HAP-1 (cell line): ENCODE measurements around the gene CYTH1.

Source experiments
- DNase-seq, 2 experiments: peaks; one replicate each; pipeline ENCODE4 v3.0.0-alpha.2; 2016 to 2020; ENCODE audit warnings: low spot score in 2 of 2
- H3K27me3 ChIP-seq: fragments of 250-450 bp; sonication (Bioruptor Pico); 2 replicates; pipeline ENCODE4 v1.5.1; 2020; ENCODE audit warnings: low read depth, mild to moderate bottlenecking, moderate library complexity
- H3K36me3 ChIP-seq: fragments of 250-450 bp; sonication (Bioruptor Pico); replicated peaks from 2 replicates; pipeline ENCODE4 v1.5.1; 2020; ENCODE audit warnings: mild to moderate bottlenecking
- H3K4me1 ChIP-seq: fragments of 250-450 bp; sonication (Bioruptor Pico); 2 replicates; pipeline ENCODE4 v1.5.1; 2020; ENCODE audit warnings: mild to moderate bottlenecking
- H3K4me3 ChIP-seq: fragments of 250-450 bp; sonication (Bioruptor Pico); 2 replicates; pipeline ENCODE4 v1.5.1; 2020; ENCODE audit warnings: mild to moderate bottlenecking, moderate library complexity
- H3K9me3 ChIP-seq: fragments of 250-450 bp; sonication (Bioruptor Pico); 2 replicates; pipeline ENCODE4 v1.5.1; 2020; ENCODE audit warnings: mild to moderate bottlenecking, moderate library complexity
- in situ Hi-C: fragments of 300-500 bp; cut with MboI; formaldehyde crosslinking; loops from 3 replicates; pipeline ENCODE4 v1.14.3; 2020; ENCODE audit warnings: low sequenced_read_pairs, inconsistent platforms, mixed read lengths

CYTH1 gene

DNA sequence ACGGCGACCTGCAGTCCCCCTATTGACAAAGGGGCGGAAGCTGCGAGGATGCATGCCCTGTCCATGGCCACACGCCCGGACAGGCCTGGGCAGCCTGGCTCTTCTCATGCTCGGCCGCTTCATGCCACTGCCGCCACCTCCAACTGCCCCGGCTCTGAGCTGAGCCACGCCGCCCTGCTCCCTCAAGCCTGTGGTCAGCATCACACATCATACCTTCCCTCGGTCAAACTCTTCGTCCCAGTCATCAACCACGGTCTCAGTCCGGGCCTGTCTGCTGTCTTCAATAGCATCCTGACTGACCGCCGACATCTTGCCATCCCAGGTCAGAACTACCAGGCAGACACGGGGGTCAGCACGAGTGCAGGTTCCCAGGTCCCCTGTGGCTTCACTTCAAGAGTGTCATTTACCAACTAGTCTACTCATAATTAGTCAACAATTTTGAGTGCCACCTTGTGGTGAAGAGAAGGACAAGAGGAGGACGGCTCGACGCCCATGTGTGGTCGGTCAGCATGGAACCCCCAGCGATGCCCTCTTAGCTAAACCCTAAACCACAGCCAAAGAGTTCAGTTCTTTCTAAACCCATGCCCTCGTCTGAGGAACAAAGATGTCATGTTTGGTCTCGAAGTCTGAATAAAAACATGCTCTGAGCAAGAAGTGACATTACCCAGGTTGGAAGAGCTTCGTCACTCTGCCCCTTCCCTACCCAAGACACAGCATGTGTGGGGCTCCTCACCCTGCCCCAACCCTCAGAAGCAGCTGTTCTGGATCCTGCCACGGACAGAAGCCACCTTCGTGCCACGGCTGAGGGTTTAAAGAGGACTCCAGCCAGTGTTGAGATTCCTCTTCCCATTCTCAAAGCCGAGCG is 16.9 kb upstream of the CYTH1 start:
- DNase-seq = no peak
- H3K36me3 ChIP-seq = peaks cover 65% of the 10 kb centered on the region
- no peaks in the 10 kb centered on the region for H3K4me1 ChIP-seq
- in situ Hi-C loops = no loop called here
- no peak overlapping the region for H3K4me3 ChIP-seq
- no peaks in the 10 kb centered on the region for H3K9me3 ChIP-seq
- no peaks in the 10 kb centered on the region for H3K27me3 ChIP-seq

GRCh38 chr17:78797691-78798585 is 15.9 kb upstream of the CYTH1 start:
- Histone ChIP-seq H3K36me3 (peaks cover 58% of the 10 kb centered on the region), H3K4me3 (no peak overlapping the region), H3K27me3 (no peaks in the 10 kb centered on the region), H3K4me1 (no peaks in the 10 kb centered on the region), H3K9me3 (no peaks in the 10 kb centered on the region)
- DNase-seq = no peak
- in situ Hi-C loops = no loop called here

DNA sequence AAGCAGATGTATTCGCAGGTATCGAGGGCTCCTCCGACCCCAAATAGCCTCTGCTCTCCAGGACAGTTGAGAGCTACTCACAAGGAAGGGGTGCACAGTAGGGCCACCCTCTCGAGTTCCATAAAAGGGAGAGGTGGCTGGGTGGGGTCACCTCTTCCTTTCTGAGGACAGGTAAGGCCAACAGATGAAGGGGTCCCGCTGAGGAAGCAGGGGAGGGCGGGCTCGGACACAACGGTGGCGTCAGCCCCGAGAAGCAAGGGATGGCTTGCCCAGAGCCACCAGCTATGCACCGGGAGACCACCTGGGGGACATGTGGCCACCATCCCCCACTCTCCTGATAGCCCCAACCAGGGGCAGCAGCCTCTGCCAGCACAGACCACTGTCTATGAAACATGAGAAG is 15.1 kb upstream of the CYTH1 start:
- H3K4me3 ChIP-seq = no peak overlapping the region
- in situ Hi-C loops = no loop called here
- H3K4me1 ChIP-seq = no peaks in the 10 kb centered on the region
- H3K9me3 ChIP-seq = no peaks in the 10 kb centered on the region
- H3K36me3 ChIP-seq = peaks cover 53% of the 10 kb centered on the region
- H3K27me3 ChIP-seq = no peaks in the 10 kb centered on the region
- no peak for DNase-seq

DNA sequence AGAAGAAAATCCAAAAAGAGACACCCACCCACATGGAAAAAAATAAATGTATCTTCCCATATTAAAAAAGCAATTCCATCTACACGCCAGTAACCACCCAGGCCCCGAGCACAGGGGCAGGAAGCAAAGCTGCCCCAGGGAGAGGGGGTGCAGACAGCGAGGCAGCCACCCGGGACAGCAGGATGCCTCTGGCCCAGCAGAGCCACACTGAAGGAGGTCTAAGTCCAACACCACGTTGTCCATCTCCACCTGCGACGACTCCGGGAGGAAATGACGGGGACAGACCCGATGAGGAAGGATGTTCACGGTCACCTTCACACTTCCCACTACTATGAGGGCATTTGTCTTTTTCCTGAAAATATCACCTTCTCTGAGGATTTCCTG is 14.4 kb upstream of the CYTH1 start:
- Histone ChIP-seq H3K4me1 (no peaks in the 10 kb centered on the region), H3K27me3 (no peaks in the 10 kb centered on the region), H3K9me3 (no peaks in the 10 kb centered on the region), H3K4me3 (no peak overlapping the region), H3K36me3 (peaks cover 53% of the 10 kb centered on the region)
- no peak for DNase-seq
- in situ Hi-C loops = no loop called here

DNA sequence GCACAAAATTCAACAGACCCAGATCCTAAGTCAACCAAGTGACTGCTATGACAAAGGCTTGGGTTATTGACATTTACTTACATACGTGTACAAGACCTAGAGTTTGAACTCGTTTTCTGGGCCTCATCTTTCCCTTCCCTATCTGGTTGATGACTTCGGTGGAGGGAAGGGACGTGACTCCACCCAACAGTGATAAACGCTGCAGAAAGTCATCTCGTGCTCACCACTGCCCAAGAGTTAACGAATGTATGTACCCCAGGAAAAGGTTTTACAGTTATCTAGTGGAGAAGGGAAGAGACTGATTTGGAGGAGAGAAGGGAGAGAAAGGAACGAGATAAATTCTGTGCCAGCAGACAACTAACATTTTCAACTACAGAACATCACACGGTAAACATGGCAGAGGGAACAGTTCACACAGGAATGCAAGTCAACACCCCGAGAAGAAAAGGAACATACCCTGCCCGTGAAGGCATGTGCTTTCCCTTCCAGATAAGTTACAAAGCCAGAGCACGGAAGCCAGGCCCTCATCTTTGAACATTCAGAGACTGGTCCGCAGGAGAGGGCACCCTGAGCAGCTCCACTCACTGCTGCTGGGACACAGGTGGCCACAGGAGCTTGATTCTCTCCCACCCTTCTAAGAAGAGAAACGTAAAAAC is 13.9 kb upstream of the CYTH1 start:
- in situ Hi-C loops = no loop called here
- no peaks in the 10 kb centered on the region for H3K27me3 ChIP-seq
- H3K36me3 ChIP-seq = peaks cover 53% of the 10 kb centered on the region
- DNase-seq = no peak
- H3K4me1 ChIP-seq = no peaks in the 10 kb centered on the region
- H3K4me3 ChIP-seq = no peak overlapping the region
- no peaks in the 10 kb centered on the region for H3K9me3 ChIP-seq

DNA sequence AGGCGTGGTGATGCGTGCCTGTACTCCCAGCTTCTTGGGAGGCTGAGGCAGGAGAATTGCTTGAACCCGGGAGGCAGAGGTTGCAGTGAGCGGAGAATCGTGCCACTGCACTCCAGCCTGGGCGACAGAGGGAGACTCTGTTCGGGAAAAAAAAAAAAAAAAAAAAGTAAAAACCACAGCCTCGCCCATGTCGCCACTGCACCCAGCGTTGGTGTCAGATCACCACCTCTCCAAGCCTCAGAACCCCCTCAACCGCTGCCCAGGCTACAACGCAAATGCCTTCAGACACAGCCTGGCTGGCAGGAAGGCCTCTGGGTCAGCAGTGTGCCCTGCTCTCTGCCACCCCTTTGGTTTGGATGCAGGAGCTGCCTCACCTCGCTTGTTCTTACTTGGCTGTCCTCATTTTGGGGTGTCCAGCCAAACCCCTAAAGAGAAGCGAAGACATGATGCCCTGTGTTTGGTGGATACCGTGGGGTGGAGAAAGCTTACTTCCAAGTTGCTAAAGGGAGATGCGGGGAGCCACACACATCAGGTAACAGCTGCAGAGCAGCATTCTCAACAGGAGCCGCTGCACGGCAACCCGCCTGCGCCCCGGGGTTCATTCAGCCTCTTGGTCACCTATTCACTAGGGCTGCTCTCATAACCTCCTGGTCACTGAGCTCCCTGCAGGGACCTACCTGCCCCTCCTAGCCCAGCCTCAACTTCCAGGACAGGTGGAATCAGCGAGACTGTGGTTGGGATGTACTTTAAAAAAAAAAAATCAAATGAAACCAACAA is 13.0 kb upstream of the CYTH1 start:
- H3K4me3 ChIP-seq = no peak overlapping the region
- H3K36me3 ChIP-seq = peaks cover 53% of the 10 kb centered on the region
- H3K27me3 ChIP-seq = no peaks in the 10 kb centered on the region
- H3K9me3 ChIP-seq = no peaks in the 10 kb centered on the region
- in situ Hi-C loops = no loop called here
- H3K4me1 ChIP-seq = no peaks in the 10 kb centered on the region
- DNase-seq = no peak

DNA sequence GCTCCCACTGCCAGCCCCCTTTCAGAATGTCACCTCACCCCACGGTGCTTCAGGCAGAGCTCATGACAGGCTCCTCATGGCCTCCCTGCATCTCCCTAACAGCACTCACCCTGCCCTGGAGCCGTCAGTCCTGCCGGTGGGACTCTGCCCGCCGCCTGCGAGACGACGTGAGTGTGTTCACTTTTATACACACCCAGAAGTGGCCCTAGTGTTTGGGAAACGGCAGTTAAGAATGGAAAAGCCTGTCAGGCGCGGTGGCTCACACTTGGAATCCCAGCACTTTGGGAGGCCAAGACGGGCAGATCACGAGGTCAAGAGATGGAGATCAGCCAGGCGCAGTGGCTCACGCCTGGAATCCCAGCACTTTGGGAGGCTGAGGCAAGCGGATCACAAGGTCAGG is 12.3 kb upstream of the CYTH1 start:
- peaks cover 51% of the 10 kb centered on the region for H3K36me3 ChIP-seq
- H3K27me3 ChIP-seq = no peaks in the 10 kb centered on the region
- no peaks in the 10 kb centered on the region for H3K9me3 ChIP-seq
- DNase-seq = no peak
- H3K4me3 ChIP-seq = no peak overlapping the region
- in situ Hi-C loops = no loop called here
- no peaks in the 10 kb centered on the region for H3K4me1 ChIP-seq

DNA sequence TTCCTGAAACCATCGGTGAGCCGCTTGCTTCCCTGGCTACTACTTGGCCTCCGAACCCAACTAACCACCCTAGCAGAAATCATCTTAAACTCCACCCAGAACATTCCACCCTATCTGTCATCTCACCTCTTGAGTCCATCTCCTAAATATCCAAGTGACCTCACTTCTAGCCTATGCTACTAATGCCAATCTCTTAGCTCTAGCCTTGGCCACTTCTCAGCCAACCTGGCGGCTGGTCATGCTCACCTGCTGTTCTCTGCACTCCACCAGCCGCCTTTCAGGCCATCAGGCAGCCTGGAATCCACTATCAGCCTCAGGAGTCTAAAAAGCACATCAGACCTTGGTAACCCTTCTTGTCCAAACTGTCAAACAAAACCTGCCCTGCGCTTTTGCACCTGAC is 11.9 kb upstream of the CYTH1 start:
- in situ Hi-C loops = no loop called here
- H3K36me3 ChIP-seq = peaks cover 47% of the 10 kb centered on the region
- no peaks in the 10 kb centered on the region for H3K27me3 ChIP-seq
- no peaks in the 10 kb centered on the region for H3K9me3 ChIP-seq
- H3K4me1 ChIP-seq = no peaks in the 10 kb centered on the region
- DNase-seq = no peak
- no peak overlapping the region for H3K4me3 ChIP-seq

- H3K9me3 ChIP-seq = no peaks in the 10 kb centered on the region
- peaks cover 41% of the 10 kb centered on the region for H3K36me3 ChIP-seq
- no peaks in the 10 kb centered on the region for H3K27me3 ChIP-seq
- in situ Hi-C loops = no loop called here
- no peak overlapping the region for H3K4me3 ChIP-seq
- no peak for DNase-seq
- no peaks in the 10 kb centered on the region for H3K4me1 ChIP-seq
Measured at GRCh38 chr17:78793415-78793814, 11.3 kb upstream of the CYTH1 start.

- Histone ChIP-seq H3K27me3 (no peaks in the 10 kb centered on the region), H3K4me1 (no peaks in the 10 kb centered on the region), H3K36me3 (peaks cover 28% of the 10 kb centered on the region), H3K9me3 (no peaks in the 10 kb centered on the region), H3K4me3 (no peak overlapping the region)
- in situ Hi-C loops = no loop called here
- DNase-seq = no peak
Measured at GRCh38 chr17:78791840-78792709, 10.0 kb upstream of the CYTH1 start.

- Histone ChIP-seq H3K4me1 (no peaks in the 10 kb centered on the region), H3K4me3 (no peak overlapping the region), H3K36me3 (peaks cover 12% of the 10 kb centered on the region), H3K9me3 (no peaks in the 10 kb centered on the region), H3K27me3 (no peaks in the 10 kb centered on the region)
- DNase-seq = no peak
- in situ Hi-C loops = no loop called here
Measured at GRCh38 chr17:78790552-78790951, 8.5 kb upstream of the CYTH1 start.

- no peaks in the 10 kb centered on the region for H3K9me3 ChIP-seq
- no peaks in the 10 kb centered on the region for H3K4me1 ChIP-seq
- DNase-seq = no peak
- no peaks in the 10 kb centered on the region for H3K27me3 ChIP-seq
- H3K4me3 ChIP-seq = no peak overlapping the region
- peaks cover 6% of the 10 kb centered on the region; the same call in 1 of the 2 replicates for H3K36me3 ChIP-seq
- in situ Hi-C loops = no loop called here
Measured at GRCh38 chr17:78789663-78790181, 7.6 kb upstream of the CYTH1 start.
